ENCODE measurements around the gene ANAPC7.
A peak's percentile ranks its signal among the peaks of the same experiment; 100 is the strongest.
"Not testable (repeated sequence)": the region's sequence is repeated elsewhere in the genome, so short reads cannot be mapped to it uniquely, and the experiment has no call there.

The ANAPC7 gene

GRCh38 chr12:110373962-110374611 lies 29.4 kb downstream of the ANAPC7 start:
- DNase-seq (ENCODE audit: low spot score) = no peak

- DNase-seq (ENCODE audit: low spot score) = no peak
Measured at GRCh38 chr12:110373425-110373824, 30.1 kb downstream of the ANAPC7 start.

GRCh38 chr12:110373025-110373424 lies 30.5 kb downstream of the ANAPC7 start:
- DNase-seq (ENCODE audit: low spot score) = peak; percentile 12

- no peak for DNase-seq (ENCODE audit: low spot score)
Measured at GRCh38 chr12:110372056-110372425, 31.5 kb downstream of the ANAPC7 start.

GRCh38 chr12:110371408-110372055 lies 32.0 kb downstream of the ANAPC7 start:
- DNase-seq (ENCODE audit: low spot score) = no peak

GRCh38 chr12:110370732-110371231 lies 32.7 kb downstream of the ANAPC7 start:
- DNase-seq (ENCODE audit: low spot score) = no peak

- no peak for DNase-seq (ENCODE audit: low spot score)
Measured at GRCh38 chr12:110369992-110370391, 33.5 kb downstream of the ANAPC7 start.

- DNase-seq (ENCODE audit: low spot score) = no peak
Measured at GRCh38 chr12:110367181-110367864, 36.2 kb downstream of the ANAPC7 start.

- DNase-seq (ENCODE audit: low spot score) = no peak
Measured at GRCh38 chr12:110366321-110367142, 37.0 kb downstream of the ANAPC7 start.

GRCh38 chr12:110365489-110366320 lies 37.8 kb downstream of the ANAPC7 start:
- DNase-seq (ENCODE audit: low spot score) = no peak

- no peak for DNase-seq (ENCODE audit: low spot score)
Measured at GRCh38 chr12:110361216-110361615, 42.3 kb downstream of the ANAPC7 start.

- DNase-seq (ENCODE audit: low spot score) = not testable (repeated sequence)
Measured at GRCh38 chr12:110358384-110359097, 45.0 kb downstream of the ANAPC7 start.

- no peak for DNase-seq (ENCODE audit: low spot score)
Measured at GRCh38 chr12:110355073-110355472, 48.4 kb downstream of the ANAPC7 start.

GRCh38 chr12:110354172-110354780 lies 49.2 kb downstream of the ANAPC7 start:
- DNase-seq (ENCODE audit: low spot score) = no peak

GRCh38 chr12:110353211-110353965 lies 50.1 kb downstream of the ANAPC7 start:
- DNase-seq (ENCODE audit: low spot score) = no peak

GRCh38 chr12:110352401-110352800 lies 51.1 kb downstream of the ANAPC7 start:
- DNase-seq (ENCODE audit: low spot score) = no peak

- DNase-seq (ENCODE audit: low spot score) = no peak
Measured at GRCh38 chr12:110351119-110351518, 52.4 kb downstream of the ANAPC7 start.

GRCh38 chr12:110349514-110350151 lies 53.9 kb downstream of the ANAPC7 start:
- DNase-seq (ENCODE audit: low spot score) = no peak

- DNase-seq (ENCODE audit: low spot score) = no peak
Measured at GRCh38 chr12:110349096-110349495, 54.4 kb downstream of the ANAPC7 start.
